ENCODE results near the gene CNTNAP2. TPM values are rescaled to one million over a fixed set of nuclear protein-coding genes. Genes with fewer than 3 reads are reported as not detected.
A peak's percentile ranks its signal among the peaks of the same experiment; 100 is the strongest.

The CNTNAP2 gene
- total and polyA plus RNA-seq, 2 of the 8 experiments (the other 6 are each of a cell fraction or from before 2014, with no cell fraction given) = 27.9 to 71.0 TPM

GRCh38 chr7:147496209-147496608 lies 1379.6 kb downstream of the CNTNAP2 start:
- H2BK5ac ChIP-seq (ENCODE audit: low read depth, low read length) = no peak overlapping the region
- no peak overlapping the region for H3K14ac ChIP-seq (ENCODE audit: insufficient read length)
- H2AK5ac ChIP-seq (ENCODE audit: low read depth, low read length) = no peak overlapping the region
- H3K4ac ChIP-seq (replicated peaks; ENCODE audit: insufficient read length, low read depth, low read length) = no peak overlapping the region
- no peak overlapping the region for H4K5ac ChIP-seq (ENCODE audit: insufficient read length, low read depth, low read length)
- H3K27ac ChIP-seq (ENCODE audit: low read depth, low read length) = no peak overlapping the region
- H2BK15ac ChIP-seq (ENCODE audit: low read length) = no peak overlapping the region
- ChIA-PET CTCF (ENCODE audit: partially characterized antibody) (interaction anchor here (0.7 kb wide), 1 partner anchor 51 kb away, joined by 3 read pairs; no protein-coding TSS in a partner anchor), POLR2A (ENCODE audit: partially characterized antibody) (interaction anchor here (0.6 to 1.0 kb wide), 2 partner anchors 14 to 304 kb away, joined by 3 read pairs; no protein-coding TSS in a partner anchor)
- H4K8ac ChIP-seq (ENCODE audit: extremely low read depth, insufficient read depth, low read length) = no peak overlapping the region
- H3K79me2 ChIP-seq (ENCODE audit: control insufficient read depth in 1 of 2, insufficient read depth in 2 of 2, low read length in 2 of 2) = no peaks in the 10 kb centered on the region
- H3K9ac ChIP-seq (replicated peaks in 1 of 4; ENCODE audit: extremely low read depth in 1 of 4, low read depth in 3 of 4, low read length in 3 of 4) = no peak overlapping the region
- 36% methylated on average over 1 of the region's 1 CpG; no CpG with 5 or more reads in 1 of the 2 experiments for WGBS, 2 experiments (ENCODE audit: extremely low coverage in 1 of 2, insufficient coverage in 1 of 2, insufficient read length in 1 of 2, insufficient replicate concordance in 2 of 2, low coverage in 1 of 2, low lambda C conversion rate in 2 of 2, missing lambda C conversion rate in 1 of 2)
- H2AFZ ChIP-seq (ENCODE audit: low read length) = no peak overlapping the region
- no peak overlapping the region for H2BK120ac ChIP-seq (replicated peaks; ENCODE audit: low read depth, low read length)
- FAIRE-seq = no peak
- no peaks in the 10 kb centered on the region for H3K27me3 ChIP-seq (replicated peaks in 1 of 4; ENCODE audit: control insufficient read depth in 3 of 4, extremely low read depth in 1 of 4, insufficient read depth in 3 of 4, low read length in 3 of 4)
- no peaks in the 10 kb centered on the region for H3K23me2 ChIP-seq (ENCODE audit: low read depth, low read length)
- H2BK20ac ChIP-seq (ENCODE audit: low read length) = no peak overlapping the region
- peaks cover 2 to 4% of the 10 kb centered on the region in 2 experiments; a peak in 1 of 4 replicates for H3K9me3 ChIP-seq (ENCODE audit: insufficient read depth in 2 of 2, low read depth in 1 of 2, low read length in 1 of 2)
- H4K20me1 ChIP-seq (replicated peaks in 1 of 2; ENCODE audit: control insufficient read depth in 1 of 2, insufficient read depth in 2 of 2, low read length in 2 of 2) = no peaks in the 10 kb centered on the region
- H3K23ac ChIP-seq (ENCODE audit: insufficient read length) = no peak overlapping the region
- no peaks in the 10 kb centered on the region for H3K79me1 ChIP-seq (ENCODE audit: low read depth, low read length)
- no peaks in the 10 kb centered on the region for H3K36me3 ChIP-seq (ENCODE audit: control insufficient read depth in 2 of 4, insufficient read depth in 4 of 4, low read length in 3 of 4)
- H3K18ac ChIP-seq (ENCODE audit: extremely low read depth, low read length) = no peak overlapping the region
- no peak overlapping the region for H4K91ac ChIP-seq (replicated peaks; ENCODE audit: insufficient read length, low read length)
- no peak overlapping the region for H3K56ac ChIP-seq (replicated peaks; ENCODE audit: insufficient read length, low read depth, low read length)
- H2BK12ac ChIP-seq (ENCODE audit: low read depth, low read length) = no peak overlapping the region
- H3K4me1 ChIP-seq (replicated peaks in 1 of 4; ENCODE audit: control insufficient read depth in 3 of 4, insufficient read depth in 4 of 4, low read length in 3 of 4) = no peaks in the 10 kb centered on the region
- H3K4me3 ChIP-seq (ENCODE audit: extremely low read depth in 1 of 4, insufficient read depth in 2 of 4, low read depth in 3 of 4, low read length in 4 of 4) = no peak overlapping the region
- peak; percentile 60; the same call in 1 of the 2 replicates for TF ChIP-seq MAFK (IDR thresholded peaks at IDR 0.05; ENCODE audit: low read depth, low read length)
- no peak for TF ChIP-seq KDM1A (IDR thresholded peaks at IDR 0.05; ENCODE audit: borderline replicate concordance, low read length)
- no peak overlapping the region for H3K4me2 ChIP-seq (ENCODE audit: insufficient read depth in 1 of 2, low read depth in 2 of 2, low read length in 2 of 2)
- no peak for DNase-seq (ENCODE audit: low read depth in 1 of 2, low spot score in 2 of 2)
